Upper lobe of left lung (tissue), 4 donors: ENCODE results near the gene NEDD8.

ENCODE experiments used
- POLR2A ChIP-seq, 4 donors: fragments of 450-650 bp; IDR thresholded peaks; one replicate each; pipeline ENCODE4 v1.5.1; 2016 to 2017; ENCODE audit warnings: antibody characterized with exemption in 4 of 4, mild to moderate bottlenecking in 2 of 4
- POLR2AphosphoS5 ChIP-seq, 2 donors: sonication (generic); formaldehyde crosslinking; IDR thresholded peaks; one replicate each; pipeline ENCODE4 v1.5.1; 2017; ENCODE audit warnings: antibody characterized with exemption in 2 of 2
- TF ChIP-seq, protein P1 (sequence below), 6 experiments: fragments of 450-650 bp in 4 of 6; fragments of 200-600 bp in 2 of 6; sonication (generic) in 2 of 6; IDR thresholded peaks; one replicate each; pipeline ENCODE4 v1.5.1; 2016 to 2019; ENCODE audit warnings: antibody characterized with exemption in 6 of 6

DNA sequence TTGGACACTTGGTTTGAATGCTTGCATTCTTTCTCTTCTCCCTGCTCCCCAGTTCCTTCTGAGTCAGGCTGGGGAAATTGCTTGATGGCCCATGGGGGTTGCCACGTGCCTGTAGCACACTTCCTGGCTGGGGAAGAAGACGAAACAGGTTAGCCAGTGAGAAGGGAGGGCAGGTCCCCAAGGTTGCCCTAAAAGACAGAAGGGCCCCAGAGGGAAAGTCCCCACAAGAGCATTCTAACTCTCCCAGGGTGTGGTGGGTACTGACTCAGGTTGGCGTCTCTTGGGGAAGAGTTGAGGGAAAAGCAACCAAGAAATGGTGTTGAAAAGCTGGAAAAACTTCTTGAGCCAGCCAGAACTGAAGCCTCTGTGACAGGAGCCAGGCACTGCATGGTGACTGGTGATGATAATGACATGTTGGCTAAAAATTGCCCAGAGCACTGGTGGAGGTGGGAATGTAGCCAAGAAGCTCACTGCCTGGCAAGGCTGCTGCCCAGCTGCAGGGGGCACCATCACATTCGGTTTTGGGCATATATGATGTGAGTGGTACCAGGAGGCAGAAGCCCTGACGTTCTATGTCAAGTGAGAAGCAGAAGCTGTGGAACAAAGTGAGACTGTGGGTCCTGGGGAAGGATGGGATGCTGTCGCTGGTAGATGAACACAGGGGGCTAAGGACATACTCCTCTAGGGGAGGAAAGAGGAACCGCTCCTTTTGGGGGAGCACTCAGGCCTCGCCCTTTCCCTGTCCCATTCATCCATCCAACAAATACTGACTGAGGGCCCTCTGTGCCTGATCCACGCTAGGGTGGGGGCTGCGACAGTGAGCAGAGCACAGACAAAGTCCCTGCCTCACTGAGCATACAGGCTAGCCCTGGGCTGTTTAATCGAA, 47.4 kb upstream of the NEDD8 start:
- TF ChIP-seq, protein P1, sequence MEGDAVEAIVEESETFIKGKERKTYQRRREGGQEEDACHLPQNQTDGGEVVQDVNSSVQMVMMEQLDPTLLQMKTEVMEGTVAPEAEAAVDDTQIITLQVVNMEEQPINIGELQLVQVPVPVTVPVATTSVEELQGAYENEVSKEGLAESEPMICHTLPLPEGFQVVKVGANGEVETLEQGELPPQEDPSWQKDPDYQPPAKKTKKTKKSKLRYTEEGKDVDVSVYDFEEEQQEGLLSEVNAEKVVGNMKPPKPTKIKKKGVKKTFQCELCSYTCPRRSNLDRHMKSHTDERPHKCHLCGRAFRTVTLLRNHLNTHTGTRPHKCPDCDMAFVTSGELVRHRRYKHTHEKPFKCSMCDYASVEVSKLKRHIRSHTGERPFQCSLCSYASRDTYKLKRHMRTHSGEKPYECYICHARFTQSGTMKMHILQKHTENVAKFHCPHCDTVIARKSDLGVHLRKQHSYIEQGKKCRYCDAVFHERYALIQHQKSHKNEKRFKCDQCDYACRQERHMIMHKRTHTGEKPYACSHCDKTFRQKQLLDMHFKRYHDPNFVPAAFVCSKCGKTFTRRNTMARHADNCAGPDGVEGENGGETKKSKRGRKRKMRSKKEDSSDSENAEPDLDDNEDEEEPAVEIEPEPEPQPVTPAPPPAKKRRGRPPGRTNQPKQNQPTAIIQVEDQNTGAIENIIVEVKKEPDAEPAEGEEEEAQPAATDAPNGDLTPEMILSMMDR (IDR thresholded peaks at IDR 0.05) = peak in 2 of 6 experiments; percentile 13 to 14
- TF ChIP-seq POLR2A (IDR thresholded peaks at IDR 0.05) = no peak
- no peak for TF ChIP-seq POLR2AphosphoS5 (IDR thresholded peaks at IDR 0.05)
